GM21619 (cell line): ENCODE data around the gene PROSER2.

Source experiments
- ATAC-seq: cut with Tn5 transposase; IDR thresholded peaks from one replicate; pipeline ENCODE4 v1.9.1; 2021; ENCODE audit not compliant: unreplicated experiment

PROSER2 gene

GRCh38 chr10:11823122-11823988, at the start of gene PROSER2:
TSS of gene PROSER2 (plus strand) at chr10:11823356. CDS start at chr10:11852078, 28,722 bp downstream.
- ATAC-seq, result peak; percentile 57

GRCh38 chr10:11773761-11774441, 49.3 kb upstream of the PROSER2 start:
- ATAC-seq, result no peak

GRCh38 chr10:11775412-11775811, 47.7 kb upstream of the PROSER2 start:
- ATAC-seq, result no peak

GRCh38 chr10:11776080-11776479, 47.1 kb upstream of the PROSER2 start:
- no peak for ATAC-seq

GRCh38 chr10:11781114-11781513, 42.0 kb upstream of the PROSER2 start:
- ATAC-seq, result no peak

GRCh38 chr10:11782793-11783557, 40.2 kb upstream of the PROSER2 start:
- no peak for ATAC-seq

- ATAC-seq, result no peak
Observed at GRCh38 chr10:11783558-11783865, 39.6 kb upstream of the PROSER2 start.

GRCh38 chr10:11787374-11787773, 35.8 kb upstream of the PROSER2 start:
- no peak for ATAC-seq

- ATAC-seq, result no peak
Observed at GRCh38 chr10:11787846-11788245, 35.3 kb upstream of the PROSER2 start.

- no peak for ATAC-seq
Observed at GRCh38 chr10:11789306-11789705, 33.9 kb upstream of the PROSER2 start.

GRCh38 chr10:11789956-11790355, 33.2 kb upstream of the PROSER2 start:
- no peak for ATAC-seq

GRCh38 chr10:11793762-11794479, 29.2 kb upstream of the PROSER2 start:
- no peak for ATAC-seq

- no peak for ATAC-seq
Observed at GRCh38 chr10:11794566-11794965, 28.6 kb upstream of the PROSER2 start.

GRCh38 chr10:11795101-11795920, 27.8 kb upstream of the PROSER2 start:
- ATAC-seq, result no peak

- ATAC-seq, result no peak
Observed at GRCh38 chr10:11796474-11796873, 26.7 kb upstream of the PROSER2 start.

GRCh38 chr10:11797281-11797680, 25.9 kb upstream of the PROSER2 start:
- no peak for ATAC-seq

- ATAC-seq, result no peak
Observed at GRCh38 chr10:11797847-11798633, 25.1 kb upstream of the PROSER2 start.

GRCh38 chr10:11798845-11799735, 24.1 kb upstream of the PROSER2 start:
- no peak for ATAC-seq

GRCh38 chr10:11799736-11800080, 23.4 kb upstream of the PROSER2 start:
- ATAC-seq, result no peak
